Measurements from ENCODE around the gene PLA2G5.
A peak's percentile ranks its signal among the peaks of the same experiment; 100 is the strongest.

The PLA2G5 gene

DNA sequence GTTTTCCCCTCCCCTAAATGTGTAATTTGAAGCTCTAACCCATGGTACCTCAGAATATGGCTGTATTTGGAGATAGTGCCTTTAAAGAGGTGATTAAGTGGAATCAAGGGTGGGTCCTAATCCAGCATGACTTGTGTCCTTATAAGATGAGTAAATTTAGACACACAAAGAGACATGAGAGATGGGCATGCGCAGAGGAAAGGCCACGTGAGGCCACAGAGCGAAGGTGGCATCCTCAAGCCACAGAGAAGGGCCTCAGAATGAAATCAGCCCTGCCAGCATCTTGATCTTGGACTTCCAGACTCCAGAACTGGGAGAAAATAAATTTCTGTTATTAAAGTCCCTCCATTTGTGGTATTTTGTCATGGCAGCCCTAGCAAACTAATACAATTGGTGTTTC is 66.3 kb downstream of the PLA2G5 start:
- no peak for DNase-seq
- Histone ChIP-seq H4K12ac (ENCODE audit: low read depth, low read length) (no peak overlapping the region), H3K4ac (ENCODE audit: low read depth, low read length) (no peak overlapping the region), H3K14ac (ENCODE audit: low read length) (no peak overlapping the region), H3K79me1 (ENCODE audit: low read length) (no peaks in the 10 kb centered on the region), H2AFZ (ENCODE audit: insufficient read depth, low read length, poor library complexity) (no peak overlapping the region), H4K91ac (ENCODE audit: low read depth, low read length) (no peak overlapping the region), H3K4me2 (ENCODE audit: low read length) (no peak overlapping the region), H3K9me3 (ENCODE audit: insufficient read depth, low read depth, low read length) (no peaks in the 10 kb centered on the region), H4K8ac (ENCODE audit: low read depth, low read length) (no peak overlapping the region), H2BK12ac (ENCODE audit: low read length) (no peak overlapping the region), H3K9ac (ENCODE audit: low read length) (no peak overlapping the region), H2BK120ac (ENCODE audit: insufficient read depth, low read length, poor library complexity) (no peak overlapping the region), H3K79me2 (ENCODE audit: control insufficient read depth, insufficient read depth, low read length, poor library complexity) (no peaks in the 10 kb centered on the region), H3K18ac (ENCODE audit: low read length) (no peak overlapping the region), H3K23ac (ENCODE audit: low read length) (no peak overlapping the region), H3K36me3 (ENCODE audit: control insufficient read depth in 1 of 2, insufficient read depth in 2 of 2, low read length in 2 of 2) (no peaks in the 10 kb centered on the region), H3K27ac (ENCODE audit: low read depth, low read length) (no peak overlapping the region), H3K27me3 (ENCODE audit: insufficient read depth, low read length) (no peaks in the 10 kb centered on the region), H3K4me3 (ENCODE audit: low read depth, low read length) (no peak overlapping the region), H2AK5ac (ENCODE audit: low read length) (no peak overlapping the region), H3K4me1 (ENCODE audit: control insufficient read depth in 1 of 2, insufficient read depth in 2 of 2, low read length in 2 of 2) (peaks cover 7 to 11% of the 10 kb centered on the region in 2 experiments), H2BK5ac (ENCODE audit: low read depth, low read length, poor library complexity) (no peak overlapping the region)
- WGBS (ENCODE audit: extremely low coverage, insufficient coverage, insufficient read length), result no CpG with 5 or more reads among the region's 3 CpGs

DNA sequence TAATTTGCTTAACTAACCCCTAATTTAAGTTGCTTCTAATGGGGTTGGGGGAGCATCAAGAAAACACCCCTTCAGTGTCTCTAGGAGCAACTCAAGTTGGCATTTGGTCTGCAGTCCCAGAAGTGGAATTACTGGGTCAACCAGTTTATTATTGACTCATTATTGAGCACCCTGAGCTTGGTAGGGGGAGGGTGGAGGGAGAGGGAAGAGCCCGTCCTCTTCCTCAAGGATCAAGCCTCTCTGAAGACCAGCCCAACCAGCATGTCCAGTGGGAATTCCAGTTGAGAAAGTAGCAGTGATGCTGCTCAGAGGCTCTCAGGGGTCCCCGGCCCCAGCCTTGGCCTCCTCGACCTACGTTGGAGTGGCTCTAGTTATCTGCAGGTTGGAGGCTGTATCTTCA is 67.1 kb downstream of the PLA2G5 start:
- Histone ChIP-seq H3K36me3 (ENCODE audit: control insufficient read depth in 1 of 2, insufficient read depth in 2 of 2, low read length in 2 of 2) (no peaks in the 10 kb centered on the region), H2AK5ac (ENCODE audit: low read length) (no peak overlapping the region), H3K79me1 (ENCODE audit: low read length) (no peaks in the 10 kb centered on the region), H2BK120ac (ENCODE audit: insufficient read depth, low read length, poor library complexity) (no peak overlapping the region), H3K23ac (ENCODE audit: low read length) (no peak overlapping the region), H3K14ac (ENCODE audit: low read length) (no peak overlapping the region), H3K79me2 (ENCODE audit: control insufficient read depth, insufficient read depth, low read length, poor library complexity) (no peaks in the 10 kb centered on the region), H4K91ac (ENCODE audit: low read depth, low read length) (no peak overlapping the region), H2AFZ (ENCODE audit: insufficient read depth, low read length, poor library complexity) (no peak overlapping the region), H3K27me3 (ENCODE audit: insufficient read depth, low read length) (no peaks in the 10 kb centered on the region), H2BK12ac (ENCODE audit: low read length) (no peak overlapping the region), H3K9ac (ENCODE audit: low read length) (no peak overlapping the region), H4K12ac (ENCODE audit: low read depth, low read length) (no peak overlapping the region), H4K8ac (ENCODE audit: low read depth, low read length) (no peak overlapping the region), H3K27ac (ENCODE audit: low read depth, low read length) (no peak overlapping the region), H3K18ac (ENCODE audit: low read length) (no peak overlapping the region), H3K9me3 (ENCODE audit: insufficient read depth, low read depth, low read length) (no peaks in the 10 kb centered on the region), H3K4me2 (ENCODE audit: low read length) (no peak overlapping the region), H3K4me1 (ENCODE audit: control insufficient read depth in 1 of 2, insufficient read depth in 2 of 2, low read length in 2 of 2) (peaks cover 7 to 11% of the 10 kb centered on the region in 2 experiments), H3K4ac (ENCODE audit: low read depth, low read length) (no peak overlapping the region), H3K4me3 (ENCODE audit: low read depth, low read length) (no peak overlapping the region), H2BK5ac (ENCODE audit: low read depth, low read length, poor library complexity) (no peak overlapping the region)
- DNase-seq, result peak in 1 of 2 donors; percentile 48
- WGBS (ENCODE audit: extremely low coverage, insufficient coverage, insufficient read length), result no CpG with 5 or more reads among the region's 4 CpGs

GRCh38 chr1:20137604-20138003 is 67.6 kb downstream of the PLA2G5 start:
- Histone ChIP-seq H3K4me3 (ENCODE audit: low read depth, low read length) (no peak overlapping the region), H4K91ac (ENCODE audit: low read depth, low read length) (no peak overlapping the region)
- no peak for DNase-seq

DNA sequence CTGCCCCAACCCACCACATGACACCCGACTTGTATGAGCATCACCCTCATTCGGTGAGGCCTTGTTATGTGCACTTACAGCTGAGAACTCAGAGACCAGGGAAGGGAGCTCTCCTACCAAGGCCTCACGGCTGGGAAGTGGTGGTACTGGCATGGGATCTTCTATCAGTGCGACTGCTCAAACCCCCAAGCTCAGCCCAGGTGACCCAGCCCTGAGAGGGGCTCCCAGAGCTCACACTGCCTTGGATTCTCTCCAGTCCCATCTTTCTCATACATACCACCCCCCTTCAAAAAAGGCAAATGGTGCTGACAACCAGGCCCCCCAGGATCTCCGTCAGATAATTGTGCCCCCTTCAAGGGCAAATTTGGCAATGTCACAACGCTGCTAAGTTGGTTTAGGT is 68.4 kb downstream of the PLA2G5 start:
- Histone ChIP-seq H3K14ac (ENCODE audit: low read length) (no peak overlapping the region), H4K91ac (ENCODE audit: low read depth, low read length) (no peak overlapping the region), H4K12ac (ENCODE audit: low read depth, low read length) (no peak overlapping the region), H3K4me3 (ENCODE audit: low read depth, low read length) (no peak overlapping the region), H2BK5ac (ENCODE audit: low read depth, low read length, poor library complexity) (no peak overlapping the region), H4K8ac (ENCODE audit: low read depth, low read length) (peak overlapping the region; percentile 28), H2AK5ac (ENCODE audit: low read length) (no peak overlapping the region), H2BK12ac (ENCODE audit: low read length) (no peak overlapping the region), H2BK120ac (ENCODE audit: insufficient read depth, low read length, poor library complexity) (no peak overlapping the region), H3K9ac (ENCODE audit: low read length) (no peak overlapping the region), H3K79me2 (ENCODE audit: control insufficient read depth, insufficient read depth, low read length, poor library complexity) (no peaks in the 10 kb centered on the region), H3K27ac (ENCODE audit: low read depth, low read length) (no peak overlapping the region), H2AFZ (ENCODE audit: insufficient read depth, low read length, poor library complexity) (no peak overlapping the region), H3K36me3 (ENCODE audit: control insufficient read depth in 1 of 2, insufficient read depth in 2 of 2, low read length in 2 of 2) (no peaks in the 10 kb centered on the region), H3K27me3 (ENCODE audit: insufficient read depth, low read length) (no peaks in the 10 kb centered on the region), H3K23ac (ENCODE audit: low read length) (no peak overlapping the region), H3K4me1 (ENCODE audit: control insufficient read depth in 1 of 2, insufficient read depth in 2 of 2, low read length in 2 of 2) (peaks cover 7 to 11% of the 10 kb centered on the region in 2 experiments), H3K79me1 (ENCODE audit: low read length) (no peaks in the 10 kb centered on the region), H3K18ac (ENCODE audit: low read length) (no peak overlapping the region), H3K4me2 (ENCODE audit: low read length) (no peak overlapping the region), H3K9me3 (ENCODE audit: insufficient read depth, low read depth, low read length) (no peaks in the 10 kb centered on the region), H3K4ac (ENCODE audit: low read depth, low read length) (no peak overlapping the region)
- no peak for DNase-seq
- no CpG with 5 or more reads among the region's 6 CpGs for WGBS (ENCODE audit: extremely low coverage, insufficient coverage, insufficient read length)

More at GRCh38 chr1:20137604-20138003, 67.6 kb downstream of the PLA2G5 start:
- H3K23ac ChIP-seq (ENCODE audit: low read length), result no peak overlapping the region
- no peaks in the 10 kb centered on the region for H3K79me1 ChIP-seq (ENCODE audit: low read length)
- H3K27me3 ChIP-seq (ENCODE audit: insufficient read depth, low read length), result no peaks in the 10 kb centered on the region
- no peak overlapping the region for H4K12ac ChIP-seq (ENCODE audit: low read depth, low read length)
- no CpG with 5 or more reads among the region's 1 CpG for WGBS (ENCODE audit: extremely low coverage, insufficient coverage, insufficient read length)
- H2AFZ ChIP-seq (ENCODE audit: insufficient read depth, low read length, poor library complexity), result no peak overlapping the region
- no peak overlapping the region for H3K4me2 ChIP-seq (ENCODE audit: low read length)
- no peak overlapping the region for H3K14ac ChIP-seq (ENCODE audit: low read length)
- no peak overlapping the region for H2AK5ac ChIP-seq (ENCODE audit: low read length)
- no peak overlapping the region for H4K8ac ChIP-seq (ENCODE audit: low read depth, low read length)
- no peak overlapping the region for H3K27ac ChIP-seq (ENCODE audit: low read depth, low read length)
- H3K79me2 ChIP-seq (ENCODE audit: control insufficient read depth, insufficient read depth, low read length, poor library complexity), result no peaks in the 10 kb centered on the region
- peaks cover 7 to 11% of the 10 kb centered on the region in 2 experiments for H3K4me1 ChIP-seq (ENCODE audit: control insufficient read depth in 1 of 2, insufficient read depth in 2 of 2, low read length in 2 of 2)
- H3K18ac ChIP-seq (ENCODE audit: low read length), result no peak overlapping the region
- no peak overlapping the region for H3K4ac ChIP-seq (ENCODE audit: low read depth, low read length)
- H2BK5ac ChIP-seq (ENCODE audit: low read depth, low read length, poor library complexity), result no peak overlapping the region
- no peaks in the 10 kb centered on the region for H3K36me3 ChIP-seq (ENCODE audit: control insufficient read depth in 1 of 2, insufficient read depth in 2 of 2, low read length in 2 of 2)
- H2BK12ac ChIP-seq (ENCODE audit: low read length), result no peak overlapping the region
- no peak overlapping the region for H3K9ac ChIP-seq (ENCODE audit: low read length)
- no peaks in the 10 kb centered on the region for H3K9me3 ChIP-seq (ENCODE audit: insufficient read depth, low read depth, low read length)
- no peak overlapping the region for H2BK120ac ChIP-seq (ENCODE audit: insufficient read depth, low read length, poor library complexity)

Data from trophoblast cell (in vitro differentiated cells and primary cell).